K562 (cell line): ENCODE data around the gene ELL3. TPM values are rescaled to one million over a fixed set of nuclear protein-coding genes. Genes with fewer than 3 reads are reported as not detected.
A peak's percentile ranks its signal among the peaks of the same experiment; 100 is the strongest.

Source experiments
- ARID1B ChIP-seq: fragments of 450-650 bp; IDR thresholded peaks from 2 replicates; pipeline ENCODE4 v1.6.1; 2016; ENCODE audit warnings: antibody characterized with exemption, mild to moderate bottlenecking, inconsistent platforms
- ATF2 ChIP-seq: sonication (generic); formaldehyde crosslinking; IDR thresholded peaks from 2 replicates; pipeline ENCODE4 v1.8.1; 2022; ENCODE audit warnings: missing genetic modification reagents
- CBFA2T2 ChIP-seq: fragments of 450-650 bp; conservative IDR thresholded peaks from 2 replicates; pipeline ENCODE4 v1.6.1; 2017; ENCODE audit warnings: mild to moderate bottlenecking
- HDAC1 ChIP-seq, 2 experiments: fragments of 450-650 bp; IDR thresholded peaks; 2 replicates each; pipeline ENCODE4 v1.6.1; 2016 to 2017; ENCODE audit warnings: inconsistent platforms in 1 of 2, mild to moderate bottlenecking in 1 of 2, moderate library complexity in 1 of 2
- KDM2B ChIP-seq: fragments of 250-450 bp; sonication (Bioruptor Pico); IDR thresholded peaks from 2 replicates; pipeline ENCODE4 v1.8.0; 2021; ENCODE audit warnings: mild to moderate bottlenecking, moderate library complexity
- MBD1 ChIP-seq: fragments of 250-450 bp; sonication (Bioruptor Pico); IDR thresholded peaks from 2 replicates; pipeline ENCODE4 v1.8.0; 2022; ENCODE audit warnings: inconsistent platforms
- MED1 ChIP-seq: sonication (generic); formaldehyde crosslinking; IDR thresholded peaks from 2 replicates; pipeline ENCODE4 v1.8.1; 2023; ENCODE audit warnings: missing genetic modification reagents, borderline replicate concordance
- NRF1 ChIP-seq, 2 experiments: fragments of 450-650 bp; IDR thresholded peaks in 1 of 2; conservative IDR thresholded peaks in 1 of 2; 2 replicates each; pipeline ENCODE4 v1.6.1; 2014; ENCODE audit warnings: mild to moderate bottlenecking in 2 of 2
- PREB ChIP-seq: sonication (generic); formaldehyde crosslinking; IDR thresholded peaks from 2 replicates; pipeline ENCODE4 v1.8.1; 2023; ENCODE audit warnings: mild to moderate bottlenecking, missing genetic modification reagents
- RNF2 ChIP-seq: sonication (generic); IDR thresholded peaks from 2 replicates; pipeline ENCODE4 v1.6.1; 2016
- SAFB2 ChIP-seq: fragments of 200-400 bp; formaldehyde crosslinking; IDR thresholded peaks from 2 replicates; pipeline ENCODE4 v1.6.1; 2018; ENCODE audit warnings: borderline replicate concordance, low read length, low read depth, moderate library complexity; ENCODE audit not compliant: severe bottlenecking
- SMAD3 ChIP-seq: fragments of 450-650 bp; formaldehyde crosslinking; conservative IDR thresholded peaks from 2 replicates; pipeline ENCODE4 v1.4.0; 2020; ENCODE audit warnings: mild to moderate bottlenecking
- SMARCE1 ChIP-seq: fragments of 450-650 bp; IDR thresholded peaks from 2 replicates; pipeline ENCODE4 v1.7.1; 2016; ENCODE audit warnings: mild to moderate bottlenecking
- SP1 ChIP-seq: sonication (generic); formaldehyde crosslinking; IDR thresholded peaks from 2 replicates; pipeline ENCODE4 v1.8.1; 2022; ENCODE audit warnings: mild to moderate bottlenecking, missing genetic modification reagents
- SRF ChIP-seq, 2 experiments: fragments of 250-450, 450-650 bp in 1 of 2; sonication (Bioruptor Pico) in 1 of 2; sonication (generic) in 1 of 2; formaldehyde crosslinking; IDR thresholded peaks; 2 replicates each; pipeline versions ENCODE4 v1.5.0 to v1.5.1; 2020 to 2022; ENCODE audit warnings: mild to moderate bottlenecking in 1 of 2, missing genetic modification reagents in 1 of 2
- THAP12 ChIP-seq: fragments of 250-450 bp; sonication (Bioruptor Pico); IDR thresholded peaks from 2 replicates; pipeline ENCODE4 v1.9.0; 2021; ENCODE audit warnings: mild to moderate bottlenecking, inconsistent platforms
- U2AF2 ChIP-seq: fragments of 200-400 bp; formaldehyde crosslinking; optimal IDR thresholded peaks from 2 replicates; pipeline ENCODE3; 2017; ENCODE audit warnings: low read depth, mild to moderate bottlenecking, low read length
- ZBED1 ChIP-seq: IDR thresholded peaks from 2 replicates; pipeline ENCODE4 v1.6.1; 2014
- ZHX1 ChIP-seq: fragments of 150-350 bp; conservative IDR thresholded peaks from 2 replicates; pipeline ENCODE4 v1.6.1; 2014; ENCODE audit warnings: low read length
- polyA plus RNA-seq, 8 experiments: library from polyadenylated mRNA; depleted of rRNA in 4 of 8; stranded (reverse) in 5 of 8; unstranded in 3 of 8; fragments of >200 nt; fragmentation: Nextera tagmentation in 2 of 8; fragmentation: Illumina TruSeq in 1 of 8; extraction: Ambion mirVana in 2 of 8; extraction: Trizol in 1 of 8; gene quantifications; 2 replicates each; pipeline versions ENCODE4 v1.2.1 to v1.2.3, GENCODE V29; 2011 to 2014; ENCODE audit warnings: inconsistent platforms in 1 of 8, missing spikeins in 1 of 8
- total RNA-seq, 7 experiments: library from RNA; depleted of rRNA in 6 of 7; stranded (reverse); fragments of >200 nt in 6 of 7; fragmentation: Illumina TruSeq in 2 of 7; extraction: Trizol in 2 of 7; gene quantifications; 2 replicates each; pipeline versions ENCODE4 v1.2.1 to v1.2.3, GENCODE V29; 2011 to 2021; ENCODE audit warnings: low replicate concordance in 1 of 7

The ELL3 gene
- total and polyA plus RNA-seq, 9 of the 15 experiments (the other 6 are each of a cell fraction or from before 2014, with no cell fraction given): 0.80 to 5.2 (median 2.6) TPM

GRCh38 chr15:43800286-43801141 lies 23.7 kb upstream of the ELL3 start, which contains the start of gene HYPK (continued):
- no peak; the same call in 1 of the 2 replicates for TF ChIP-seq SMARCE1
- no peak for TF ChIP-seq MBD1 (CRISPR knock-in tag)
- TF ChIP-seq ZBED1: no peak
- TF ChIP-seq CBFA2T2: no peak
- TF ChIP-seq RNF2: no peak
- TF ChIP-seq KDM2B (CRISPR knock-in tag): no peak
- peak; percentile 10 to 87; a peak in 2 of 4 replicates for TF ChIP-seq SRF (CRISPR knock-in tag; IDR thresholded peaks at IDR 0.05)
- no peak for TF ChIP-seq SAFB2
- no peak for TF ChIP-seq U2AF2
- peak; percentile 43 to 62 for TF ChIP-seq NRF1 (conservative IDR thresholded peaks at IDR 0.05 in 1 of 2, IDR thresholded peaks at IDR 0.05 in 1 of 2)
- TF ChIP-seq ARID1B: no peak; the same call in 1 of the 2 replicates
- peak in 1 of 2 experiments; percentile 97; a peak in 2 of 4 replicates for TF ChIP-seq HDAC1 (IDR thresholded peaks at IDR 0.05)
- no peak for TF ChIP-seq SMAD3 (CRISPR knock-in tag)
- no peak for TF ChIP-seq MED1
- no peak for TF ChIP-seq ZHX1
- TF ChIP-seq SP1 (CRISPR knock-in tag): peak; percentile 48; the same call in 1 of the 2 replicates
- 0 out of 2 replicates have a peak, but pooled peaks have one; percentile 30 for TF ChIP-seq THAP12 (CRISPR knock-in tag)
- TF ChIP-seq ATF2 (CRISPR knock-in tag): no peak
- TF ChIP-seq PREB: no peak
